HG03025 (cell line): ENCODE data around the gene PSMG2.
"Not testable (repeated sequence)": the region's sequence is repeated elsewhere in the genome, so short reads cannot be mapped to it uniquely, and the experiment has no call there.

Experiments used
- ATAC-seq: cut with Tn5 transposase; IDR thresholded peaks from one replicate; pipeline ENCODE4 v1.9.1; 2021; ENCODE audit warnings: mild to moderate bottlenecking, moderate library complexity; ENCODE audit not compliant: unreplicated experiment, low FRiP score

The PSMG2 gene

GRCh38 chr18:12756619-12757239 is 53.9 kb downstream of the PSMG2 start:
- not testable (repeated sequence) for ATAC-seq

GRCh38 chr18:12758566-12758965 is 55.7 kb downstream of the PSMG2 start:
- not testable (repeated sequence) for ATAC-seq

- no peak for ATAC-seq
Measured at GRCh38 chr18:12765126-12765525, 62.3 kb downstream of the PSMG2 start.

- no peak for ATAC-seq
Measured at GRCh38 chr18:12765586-12765985, 62.7 kb downstream of the PSMG2 start.

GRCh38 chr18:12766986-12767433 is 64.2 kb downstream of the PSMG2 start:
- no peak for ATAC-seq

GRCh38 chr18:12767580-12768155 is 64.8 kb downstream of the PSMG2 start:
- no peak for ATAC-seq

- ATAC-seq = no peak
Measured at GRCh38 chr18:12768625-12769024, 65.8 kb downstream of the PSMG2 start.

- ATAC-seq = no peak
Measured at GRCh38 chr18:12769136-12769535, 66.3 kb downstream of the PSMG2 start.

GRCh38 chr18:12769644-12770440 is 67.0 kb downstream of the PSMG2 start:
- no peak for ATAC-seq

- no peak for ATAC-seq
Measured at GRCh38 chr18:12770469-12771219, 67.8 kb downstream of the PSMG2 start.

- no peak for ATAC-seq
Measured at GRCh38 chr18:12772111-12772510, 69.3 kb downstream of the PSMG2 start.

GRCh38 chr18:12773369-12773768 is 70.5 kb downstream of the PSMG2 start:
- no peak for ATAC-seq

GRCh38 chr18:12774982-12775381 is 72.1 kb downstream of the PSMG2 start:
- ATAC-seq = no peak
